ENCODE results near the gene TXNRD2.

- no peak for TF ChIP-seq CTCF (IDR thresholded peaks at IDR 0.05)
- TF ChIP-seq POLR2AphosphoS5 (IDR thresholded peaks at IDR 0.05): no peak
- no peak for TF ChIP-seq EP300 (IDR thresholded peaks at IDR 0.05)
- TF ChIP-seq POLR2A (IDR thresholded peaks at IDR 0.05): no peak
Measured at GRCh38 chr22:19981171-19981960, 39.7 kb upstream of the TXNRD2 start.
